CD4-positive, alpha-beta T cell treated with Interleukin-17A for 4 hours (primary cell): ENCODE results near the gene MOB1A.
"Not testable (repeated sequence)": the region's sequence is repeated elsewhere in the genome, so short reads cannot be mapped to it uniquely, and the experiment has no call there.

Experiments used
- DNase-seq: peaks from one replicate; pipeline ENCODE4 v3.0.0-alpha.2; 2020; ENCODE audit warnings: mixed read lengths

MOB1A gene

GRCh38 chr2:74178211-74179062, at the start of gene MOB1A:
Gene MOB1A (minus strand): TSS chr2:74178879. CDS start chr2:74178674, 205 bp downstream.
- DNase-seq = peak; percentile 98

- DNase-seq = no peak
Measured at GRCh38 chr2:74227646-74228045, 49.0 kb upstream of the MOB1A start.

DNA sequence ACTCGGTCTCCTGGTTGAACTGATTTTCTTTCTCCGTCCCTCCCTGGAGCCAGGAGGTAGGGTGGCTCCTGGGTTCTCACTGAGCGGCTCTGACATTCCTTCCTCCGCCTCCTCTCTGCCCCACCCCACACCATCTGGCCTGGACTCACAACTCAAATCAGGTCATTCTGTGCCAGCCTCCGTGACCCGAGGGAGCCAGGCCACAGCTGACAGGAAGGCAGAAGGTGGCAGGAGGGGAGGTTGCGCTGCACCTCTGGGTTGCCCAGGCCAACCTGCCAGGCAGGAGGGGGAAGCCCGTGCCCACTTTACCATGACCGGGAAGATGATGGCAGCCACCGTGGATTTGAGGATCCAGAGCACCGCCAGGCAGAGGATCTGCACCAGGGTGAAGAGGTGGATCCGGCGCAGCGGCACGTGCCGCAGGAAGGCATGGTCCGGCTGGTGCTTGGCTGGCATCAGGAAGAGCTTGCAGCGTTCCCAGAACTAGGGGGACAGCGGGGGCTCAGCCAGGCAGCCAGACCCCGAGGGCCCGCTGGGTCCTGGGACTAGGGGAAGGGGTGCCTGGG, 48.1 kb upstream of the MOB1A start:
- DNase-seq = no peak

- no peak for DNase-seq
Measured at GRCh38 chr2:74225698-74226459, 47.2 kb upstream of the MOB1A start.

GRCh38 chr2:74223941-74224770, 45.5 kb upstream of the MOB1A start:
- DNase-seq = no peak

DNA sequence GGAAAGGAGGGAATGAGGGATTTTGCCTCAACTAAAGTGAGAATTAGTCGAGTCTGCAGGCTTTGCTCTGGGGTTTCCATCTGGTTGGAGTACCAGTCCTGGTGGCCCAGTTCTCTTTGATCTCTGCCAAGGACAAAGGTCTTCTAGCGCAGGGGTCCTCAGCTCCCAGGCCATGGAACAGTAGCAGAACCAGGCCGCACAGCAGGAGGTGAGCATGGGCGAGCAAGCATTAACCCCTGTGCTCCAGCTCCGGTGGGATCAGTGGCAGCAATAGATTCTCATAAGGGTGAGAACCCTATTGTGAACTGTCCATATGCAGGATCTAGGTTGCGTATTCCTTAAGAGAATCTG, 43.6 kb upstream of the MOB1A start:
- DNase-seq = no peak

- DNase-seq = no peak
Measured at GRCh38 chr2:74221604-74222299, 43.1 kb upstream of the MOB1A start.

DNA sequence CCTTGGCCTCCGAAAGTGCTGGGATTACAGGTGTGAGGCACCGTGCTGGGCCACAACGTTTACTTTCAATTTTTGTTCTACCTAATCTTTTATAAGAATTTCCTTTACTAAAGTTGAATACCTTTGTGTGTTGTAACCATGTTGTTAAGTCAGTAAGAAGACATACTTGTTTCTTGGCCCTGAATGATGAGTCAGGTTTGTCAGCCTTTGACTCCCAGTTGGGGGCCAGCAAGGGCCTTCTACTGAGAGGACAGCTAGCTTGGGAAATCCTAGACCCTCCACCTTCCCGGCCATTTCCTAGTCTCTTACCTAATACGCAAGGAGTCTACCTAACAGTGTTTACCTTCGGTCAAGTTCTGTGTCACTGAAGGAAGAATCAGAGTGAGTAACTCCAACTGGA, 42.4 kb upstream of the MOB1A start:
- DNase-seq = no peak

DNA sequence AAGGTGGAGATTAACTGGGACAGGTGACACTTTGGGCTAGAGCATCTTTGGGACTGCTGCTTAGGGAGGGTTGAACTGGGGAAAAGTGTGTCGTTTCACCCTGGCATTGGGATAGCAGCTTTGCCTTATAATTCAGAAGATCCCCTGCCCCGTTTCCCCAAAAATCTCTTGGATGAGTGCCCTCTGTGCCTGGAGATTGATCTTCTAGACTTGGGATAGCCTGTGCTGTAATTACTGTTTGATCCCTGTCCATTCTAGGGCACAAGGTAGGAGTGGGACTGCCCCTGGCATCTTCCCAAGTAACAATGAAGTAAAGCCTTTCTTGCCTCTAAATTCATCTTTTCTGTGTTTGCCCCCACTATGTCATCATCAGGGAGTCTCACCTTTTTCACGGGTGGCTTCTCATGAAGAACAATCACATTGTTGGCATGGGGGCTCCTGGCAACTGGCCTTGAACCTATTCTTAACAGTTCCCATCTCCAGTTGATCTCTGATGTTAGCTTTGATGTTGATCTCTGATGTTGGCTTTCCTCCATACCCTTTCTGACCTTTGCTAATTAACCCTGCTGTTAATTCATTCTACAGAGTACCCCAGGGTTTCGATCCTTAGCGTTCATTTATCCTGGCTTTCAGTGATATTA, 41.3 kb upstream of the MOB1A start:
- DNase-seq = no peak

- no peak for DNase-seq
Measured at GRCh38 chr2:74216642-74217041, 38.0 kb upstream of the MOB1A start.

- not testable (repeated sequence) for DNase-seq
Measured at GRCh38 chr2:74215771-74216170, 37.1 kb upstream of the MOB1A start.

DNA sequence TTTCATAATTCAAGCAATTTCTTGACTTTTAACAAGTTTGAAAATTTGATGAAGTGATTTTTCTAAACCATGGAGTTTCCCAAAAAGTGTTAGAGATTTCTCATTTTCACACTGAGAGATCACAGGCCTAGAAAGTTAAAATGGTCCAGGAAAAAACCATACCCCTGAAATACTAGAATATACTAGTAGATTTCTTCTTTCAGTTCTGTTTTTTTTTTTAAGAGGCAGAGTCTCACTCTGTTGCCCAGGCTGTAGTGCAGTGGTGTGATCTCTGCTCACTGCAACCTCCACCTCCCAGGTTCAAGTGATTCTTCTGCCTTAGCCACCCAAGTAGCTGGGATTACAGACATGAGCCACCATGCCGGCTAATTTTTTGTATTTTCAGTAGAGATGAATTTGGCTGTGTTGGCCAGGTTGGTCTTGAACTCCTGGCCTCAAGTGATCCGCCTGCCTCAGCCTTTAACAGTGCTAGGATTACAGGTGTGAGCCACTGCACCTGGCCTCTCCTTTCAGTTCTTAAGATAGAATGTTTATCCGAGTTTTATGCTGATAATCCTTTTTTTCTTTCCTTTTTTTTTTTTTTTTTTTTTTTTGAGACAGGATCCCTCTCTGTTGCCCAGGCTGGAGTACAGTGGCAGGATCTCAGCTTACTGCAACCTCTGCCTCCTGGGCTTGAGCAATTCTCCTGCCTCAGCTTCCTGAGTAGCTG, 34.2 kb upstream of the MOB1A start:
- DNase-seq = no peak

DNA sequence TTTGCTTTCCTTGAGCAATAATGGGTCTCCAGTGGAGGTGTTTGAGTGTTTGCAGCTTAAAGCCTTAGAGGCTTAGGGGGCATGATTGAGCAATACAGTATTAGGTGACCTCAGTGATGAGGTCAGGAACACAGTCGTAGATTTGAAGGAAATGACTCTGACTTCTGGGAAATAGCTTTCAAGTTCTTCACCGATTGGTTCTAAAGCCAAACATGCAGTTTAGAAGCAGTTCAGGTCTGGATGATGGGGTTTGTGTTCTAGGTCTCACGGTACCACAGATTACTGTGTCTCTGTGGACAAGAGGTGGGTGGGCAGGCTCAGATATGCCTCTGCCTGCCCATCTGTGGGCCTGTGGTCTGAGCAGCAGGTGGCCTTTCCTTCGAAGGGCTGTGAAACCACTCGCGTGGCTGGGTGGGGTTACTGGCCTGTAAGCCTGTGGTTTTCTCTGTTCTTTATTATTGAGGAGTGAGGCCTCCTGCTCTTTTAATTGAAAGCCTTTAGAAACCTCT, 27.6 kb upstream of the MOB1A start:
- DNase-seq = peak; percentile 11

GRCh38 chr2:74205596-74205995, 26.9 kb upstream of the MOB1A start:
- DNase-seq = peak; percentile 29

GRCh38 chr2:74205113-74205512, 26.4 kb upstream of the MOB1A start:
- no peak for DNase-seq

DNA sequence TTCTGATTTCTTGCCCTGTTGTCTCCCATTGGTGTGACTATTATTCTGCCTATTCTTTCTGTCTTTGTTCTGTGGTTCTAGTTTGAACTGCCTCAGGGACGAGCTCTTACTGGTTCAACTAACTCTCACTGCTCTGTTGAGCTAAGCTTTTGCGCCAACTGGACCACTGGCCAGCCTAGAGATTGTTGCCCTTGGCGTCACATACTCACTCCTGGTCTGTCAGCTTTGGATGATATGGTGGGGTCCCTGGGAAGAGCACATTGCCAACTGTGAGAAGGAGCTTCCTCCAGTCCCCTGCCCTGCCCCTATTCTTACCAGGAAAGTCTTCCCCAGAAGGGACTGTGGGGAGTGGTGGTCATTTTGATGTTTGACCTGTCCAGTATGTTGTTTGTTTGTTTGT, 25.8 kb upstream of the MOB1A start:
- DNase-seq = no peak

GRCh38 chr2:74201596-74201995, 22.9 kb upstream of the MOB1A start:
- DNase-seq = no peak

DNA sequence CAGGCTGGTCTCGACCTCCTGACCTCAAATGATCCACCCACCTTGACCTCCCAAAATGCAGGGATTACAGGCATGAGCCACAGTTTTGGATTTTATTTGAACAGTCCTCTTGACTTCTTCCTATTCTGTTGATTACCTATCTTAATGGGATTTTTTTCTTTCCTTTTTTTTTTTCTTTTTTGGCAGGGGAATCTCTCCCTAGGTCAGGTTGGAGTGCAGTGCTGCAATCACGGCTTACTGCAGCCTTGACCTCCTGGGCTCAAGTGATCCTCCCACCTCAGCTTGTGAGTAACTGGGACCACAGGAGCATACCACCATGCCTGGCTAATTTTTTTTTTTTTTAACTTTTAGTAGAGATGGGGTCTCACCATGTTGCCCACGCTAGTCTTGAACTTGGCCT, 22.5 kb upstream of the MOB1A start:
- DNase-seq = no peak

- DNase-seq = no peak
Measured at GRCh38 chr2:74199871-74200305, 21.2 kb upstream of the MOB1A start.

DNA sequence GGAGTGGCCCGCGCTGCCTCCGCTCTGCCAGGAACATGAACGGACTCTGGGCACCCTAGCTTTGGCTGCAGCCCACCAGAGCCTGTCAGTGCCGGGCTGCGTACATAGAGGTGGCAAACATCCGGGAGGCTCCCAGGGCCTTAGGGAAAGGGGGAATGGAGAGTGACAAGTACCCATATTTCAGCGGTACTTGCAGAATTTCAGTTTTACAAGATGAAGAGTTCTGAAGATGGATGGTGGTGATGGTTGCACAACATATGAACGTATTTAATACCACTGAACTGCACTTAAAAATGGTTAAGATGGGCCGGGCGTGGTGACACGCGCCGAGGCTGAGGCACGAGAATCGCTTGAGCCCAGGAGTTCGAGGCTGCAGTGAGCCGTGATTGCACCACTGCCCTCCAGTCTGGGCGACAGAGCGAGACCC, 20.6 kb upstream of the MOB1A start:
- peak; percentile 18 for DNase-seq
